T-helper 1 cell treated with Interleukin-12 subunit alpha and Interleukin-12 subunit beta and Interleukin-4 antibody, amounts not matched to agents 30 μg/mL and 1 μg/mL, for 36 hours (primary cell): ENCODE measurements around the gene FBL.
"Not testable (repeated sequence)": the region's sequence is repeated elsewhere in the genome, so short reads cannot be mapped to it uniquely, and the experiment has no call there.

ENCODE experiments used
- H3K27ac Mint-ChIP-seq: one replicate; pipeline ENCODE4 v1.8.0; 2021; ENCODE audit warnings: mild to moderate bottlenecking, mixed read lengths
- H3K27me3 Mint-ChIP-seq: one replicate; pipeline ENCODE4 v1.8.0; 2021; ENCODE audit warnings: low read depth, mixed read lengths
- H3K36me3 Mint-ChIP-seq: one replicate; pipeline ENCODE4 v1.8.0; 2021; ENCODE audit warnings: low read depth, mixed read lengths
- H3K4me1 Mint-ChIP-seq: one replicate; pipeline ENCODE4 v1.8.0; 2021; ENCODE audit warnings: low read depth, mixed read lengths
- H3K4me3 Mint-ChIP-seq: one replicate; pipeline ENCODE4 v1.8.0; 2021; ENCODE audit warnings: mild to moderate bottlenecking, moderate library complexity, mixed read lengths
- H3K9me3 Mint-ChIP-seq: one replicate; pipeline ENCODE4 v1.8.0; 2021; ENCODE audit warnings: mixed read lengths

FBL gene

GRCh38 chr19:39814111-39814510, 32.1 kb downstream of the FBL start:
- not testable (repeated sequence) for H3K27ac Mint-ChIP-seq, H3K36me3 Mint-ChIP-seq, H3K4me3 Mint-ChIP-seq, H3K9me3 Mint-ChIP-seq, H3K27me3 Mint-ChIP-seq, H3K4me1 Mint-ChIP-seq

- peaks cover 3% of the 10 kb centered on the region for H3K4me1 Mint-ChIP-seq
- H3K9me3 Mint-ChIP-seq: no peaks in the 10 kb centered on the region
- H3K27ac Mint-ChIP-seq: no peak overlapping the region
- H3K4me3 Mint-ChIP-seq: no peak overlapping the region
- no peaks in the 10 kb centered on the region for H3K27me3 Mint-ChIP-seq
- peaks cover 10% of the 10 kb centered on the region for H3K36me3 Mint-ChIP-seq
Measured at GRCh38 chr19:39813264-39813993, 32.8 kb downstream of the FBL start.

GRCh38 chr19:39811064-39811463, 35.1 kb downstream of the FBL start:
- Mint-ChIP-seq H3K4me3 (no peak overlapping the region), H3K36me3 (peaks cover 4% of the 10 kb centered on the region), H3K9me3 (peaks cover 4% of the 10 kb centered on the region), H3K27me3 (no peaks in the 10 kb centered on the region), H3K27ac (no peak overlapping the region), H3K4me1 (no peaks in the 10 kb centered on the region)

- Mint-ChIP-seq H3K36me3 (peaks cover 2% of the 10 kb centered on the region), H3K4me3 (no peak overlapping the region), H3K4me1 (no peaks in the 10 kb centered on the region), H3K9me3 (peaks cover 4% of the 10 kb centered on the region), H3K27me3 (peaks cover under 1% of the 10 kb centered on the region), H3K27ac (no peak overlapping the region)
Measured at GRCh38 chr19:39810424-39810823, 35.8 kb downstream of the FBL start.

GRCh38 chr19:39809368-39809767, 36.8 kb downstream of the FBL start:
- Mint-ChIP-seq H3K27ac (no peak overlapping the region), H3K4me3 (no peak overlapping the region), H3K4me1 (no peaks in the 10 kb centered on the region), H3K9me3 (peaks cover 4% of the 10 kb centered on the region), H3K27me3 (peaks cover 3% of the 10 kb centered on the region), H3K36me3 (peaks cover 2% of the 10 kb centered on the region)

GRCh38 chr19:39808688-39809087, 37.5 kb downstream of the FBL start:
- not testable (repeated sequence) for H3K36me3 Mint-ChIP-seq, H3K27ac Mint-ChIP-seq

GRCh38 chr19:39807846-39808364, 38.3 kb downstream of the FBL start:
- no peak overlapping the region for H3K4me3 Mint-ChIP-seq

More at GRCh38 chr19:39808688-39809087, 37.5 kb downstream of the FBL start:
- H3K27me3 Mint-ChIP-seq, H3K9me3 Mint-ChIP-seq, H3K4me3 Mint-ChIP-seq, H3K4me1 Mint-ChIP-seq: not testable (repeated sequence)

GRCh38 chr19:39805104-39805503, 41.1 kb downstream of the FBL start:
- H3K27me3 Mint-ChIP-seq: peaks cover 12% of the 10 kb centered on the region
- no peaks in the 10 kb centered on the region for H3K36me3 Mint-ChIP-seq
- no peaks in the 10 kb centered on the region for H3K4me1 Mint-ChIP-seq
- H3K9me3 Mint-ChIP-seq: peaks cover 4% of the 10 kb centered on the region
- no peak overlapping the region for H3K4me3 Mint-ChIP-seq
- H3K27ac Mint-ChIP-seq: no peak overlapping the region

More at GRCh38 chr19:39807846-39808364, 38.3 kb downstream of the FBL start:
- Mint-ChIP-seq H3K9me3 (peaks cover 4% of the 10 kb centered on the region), H3K36me3 (no peaks in the 10 kb centered on the region), H3K27me3 (peaks cover 9% of the 10 kb centered on the region), H3K4me1 (no peaks in the 10 kb centered on the region), H3K27ac (no peak overlapping the region)

- Mint-ChIP-seq H3K27me3 (peaks cover 16% of the 10 kb centered on the region), H3K4me1 (no peaks in the 10 kb centered on the region), H3K36me3 (no peaks in the 10 kb centered on the region), H3K4me3 (no peak overlapping the region), H3K27ac (no peak overlapping the region), H3K9me3 (peaks cover 1% of the 10 kb centered on the region)
Measured at GRCh38 chr19:39802958-39803357, 43.2 kb downstream of the FBL start.

- peaks cover 14% of the 10 kb centered on the region for H3K4me1 Mint-ChIP-seq
- peaks cover 22% of the 10 kb centered on the region for H3K27me3 Mint-ChIP-seq
Measured at GRCh38 chr19:39797083-39797482, 49.1 kb downstream of the FBL start.

GRCh38 chr19:39796000-39796498, 50.1 kb downstream of the FBL start:
- peaks cover 14% of the 10 kb centered on the region for H3K4me1 Mint-ChIP-seq
- peaks cover 22% of the 10 kb centered on the region for H3K27me3 Mint-ChIP-seq
- H3K4me3 Mint-ChIP-seq: no peak overlapping the region
- no peaks in the 10 kb centered on the region for H3K9me3 Mint-ChIP-seq
- H3K36me3 Mint-ChIP-seq: no peaks in the 10 kb centered on the region
- no peak overlapping the region for H3K27ac Mint-ChIP-seq

More at GRCh38 chr19:39797083-39797482, 49.1 kb downstream of the FBL start:
- Mint-ChIP-seq H3K36me3 (no peaks in the 10 kb centered on the region), H3K4me3 (no peak overlapping the region), H3K27ac (no peak overlapping the region), H3K9me3 (no peaks in the 10 kb centered on the region)

GRCh38 chr19:39795001-39795400, 51.2 kb downstream of the FBL start:
- Mint-ChIP-seq H3K27me3 (peaks cover 22% of the 10 kb centered on the region), H3K27ac (no peak overlapping the region), H3K9me3 (no peaks in the 10 kb centered on the region), H3K4me1 (peaks cover 14% of the 10 kb centered on the region), H3K36me3 (no peaks in the 10 kb centered on the region), H3K4me3 (no peak overlapping the region)

GRCh38 chr19:39792999-39793546, 53.1 kb downstream of the FBL start:
- Mint-ChIP-seq H3K9me3 (peaks cover 8% of the 10 kb centered on the region), H3K4me3 (peak overlapping the region; percentile 81), H3K4me1 (peaks cover 14% of the 10 kb centered on the region), H3K27ac (no peak overlapping the region), H3K27me3 (peaks cover 18% of the 10 kb centered on the region), H3K36me3 (peaks cover 3% of the 10 kb centered on the region)

- H3K4me3 Mint-ChIP-seq: no peak overlapping the region
- peaks cover 3% of the 10 kb centered on the region for H3K36me3 Mint-ChIP-seq
- peaks cover 3% of the 10 kb centered on the region for H3K4me1 Mint-ChIP-seq
- peaks cover 11% of the 10 kb centered on the region for H3K9me3 Mint-ChIP-seq
- no peak overlapping the region for H3K27ac Mint-ChIP-seq
- peaks cover 16% of the 10 kb centered on the region for H3K27me3 Mint-ChIP-seq
Measured at GRCh38 chr19:39788244-39788643, 57.9 kb downstream of the FBL start.
